ENCODE measurements around the gene MCC. TPM values are rescaled to one million over a fixed set of nuclear protein-coding genes. Genes with fewer than 3 reads are reported as not detected.

The MCC gene
- total RNA-seq, 6 donors from 2014 or later, result 12.1 to 67.1 (median 21.3) TPM

DNA sequence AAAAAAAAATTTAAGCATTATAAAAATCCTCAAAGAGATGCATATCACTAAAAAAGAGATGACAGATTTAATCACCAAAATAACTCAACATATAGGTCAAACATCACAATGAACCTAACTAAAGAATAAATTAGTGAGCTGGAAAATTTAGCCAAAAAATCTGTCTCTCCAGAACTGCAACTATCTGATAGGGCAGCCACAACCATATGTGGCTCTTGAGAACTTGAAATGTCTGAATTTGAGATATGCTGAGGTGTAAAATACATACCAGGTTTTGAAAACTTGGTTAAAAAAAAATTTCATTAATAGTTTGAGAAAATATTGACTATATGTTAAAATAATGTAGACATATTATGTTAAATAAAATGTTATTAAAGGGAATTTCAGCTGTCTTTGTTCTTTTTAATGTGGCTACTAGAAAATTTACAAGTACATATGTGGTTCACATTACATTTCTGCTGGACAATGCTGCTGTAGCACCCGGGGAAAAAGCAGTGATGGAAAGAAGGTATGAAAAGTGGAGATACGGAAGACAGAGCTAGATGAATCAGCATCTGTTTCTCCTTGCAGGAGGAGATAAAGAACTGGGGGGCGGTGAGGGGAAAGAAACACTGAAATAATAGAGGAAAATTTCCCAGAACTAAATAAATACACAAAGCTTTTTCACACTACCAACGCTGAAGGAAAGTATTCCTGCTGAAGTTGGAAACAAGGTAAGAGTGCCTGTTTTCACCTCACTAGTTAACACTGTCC is 445.6 kb downstream of the MCC start:
- ATAC-seq (ENCODE audit: low FRiP score in 2 of 2) (no peak), DNase-seq (no peak)
- Histone ChIP-seq H3K36me3 (peaks cover 0 to 11% (median 5%) of the 10 kb centered on the region in 4 donors), H3K9me3 (no peaks in the 10 kb centered on the region), H3K4me3 (no peak overlapping the region), H3K27me3 (no peaks in the 10 kb centered on the region), H3K4me1 (peaks cover 0 to 5% (median 1%) of the 10 kb centered on the region in 4 donors), H3K27ac (no peak overlapping the region)
- TF ChIP-seq POLR2AphosphoS5 (IDR thresholded peaks at IDR 0.05) (no peak), POLR2A (IDR thresholded peaks at IDR 0.05) (no peak), EP300 (IDR thresholded peaks at IDR 0.05) (no peak), CTCF (IDR thresholded peaks at IDR 0.05) (no peak)
- WGBS, 2 donors, result 78 to 82% methylated on average over 4 of the region's 4 CpGs

GRCh38 chr5:113040672-113041260 is 447.5 kb downstream of the MCC start:
- Histone ChIP-seq H3K4me3 (no peak overlapping the region), H3K27ac (no peak overlapping the region), H3K36me3 (peaks cover 0 to 13% (median 3%) of the 10 kb centered on the region in 4 donors), H3K4me1 (peaks cover 0 to 2% (median 0%) of the 10 kb centered on the region in 4 donors), H3K27me3 (no peaks in the 10 kb centered on the region), H3K9me3 (no peaks in the 10 kb centered on the region)
- 88 to 94% methylated on average over 6 of the region's 6 CpGs for WGBS, 2 donors
- ATAC-seq (ENCODE audit: low FRiP score in 2 of 2) (no peak), DNase-seq (no peak)
- no peak for TF ChIP-seq EP300 (IDR thresholded peaks at IDR 0.05)
- TF ChIP-seq POLR2AphosphoS5 (IDR thresholded peaks at IDR 0.05), result no peak
- TF ChIP-seq POLR2A (IDR thresholded peaks at IDR 0.05), result no peak
- no peak for TF ChIP-seq CTCF (IDR thresholded peaks at IDR 0.05)

DNA sequence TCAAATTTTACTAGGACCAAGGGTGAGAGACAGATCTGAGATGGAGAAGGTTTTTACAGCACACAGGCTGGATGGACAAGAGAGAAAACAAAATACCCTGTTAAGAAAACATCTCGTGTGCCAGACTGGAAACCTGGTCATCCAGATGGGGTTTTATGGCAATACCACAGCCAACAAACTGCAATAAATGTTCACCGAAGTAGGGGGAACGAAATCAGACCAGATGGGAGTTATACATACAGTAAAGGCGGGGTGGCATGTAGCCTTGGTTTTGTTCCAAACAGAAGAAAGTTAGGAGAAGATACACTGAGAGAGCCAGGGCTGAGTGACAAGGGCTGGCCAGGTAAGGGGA is 448.3 kb downstream of the MCC start:
- H3K4me1 ChIP-seq, result peaks cover 0 to 2% (median 0%) of the 10 kb centered on the region in 4 donors
- no peak overlapping the region for H3K4me3 ChIP-seq
- WGBS, 2 donors, result 91 to 94% methylated on average over 4 of the region's 4 CpGs
- no peaks in the 10 kb centered on the region for H3K27me3 ChIP-seq
- H3K9me3 ChIP-seq, result no peaks in the 10 kb centered on the region
- peaks cover 0 to 13% (median 3%) of the 10 kb centered on the region in 4 donors for H3K36me3 ChIP-seq
- DNase-seq (no peak), ATAC-seq (ENCODE audit: low FRiP score in 2 of 2) (no peak)
- no peak overlapping the region for H3K27ac ChIP-seq
- TF ChIP-seq POLR2AphosphoS5 (IDR thresholded peaks at IDR 0.05) (no peak), POLR2A (IDR thresholded peaks at IDR 0.05) (no peak), CTCF (IDR thresholded peaks at IDR 0.05) (no peak), EP300 (IDR thresholded peaks at IDR 0.05) (no peak)

- TF ChIP-seq POLR2AphosphoS5 (IDR thresholded peaks at IDR 0.05) (no peak), CTCF (IDR thresholded peaks at IDR 0.05) (no peak), EP300 (IDR thresholded peaks at IDR 0.05) (no peak), POLR2A (IDR thresholded peaks at IDR 0.05) (no peak)
- peaks cover 0 to 2% (median 0%) of the 10 kb centered on the region in 4 donors for H3K4me1 ChIP-seq
- DNase-seq (no peak), ATAC-seq (ENCODE audit: low FRiP score in 2 of 2) (no peak)
- no peak overlapping the region for H3K4me3 ChIP-seq
- H3K36me3 ChIP-seq, result peaks cover 0 to 13% (median 3%) of the 10 kb centered on the region in 4 donors
- H3K27ac ChIP-seq, result no peak overlapping the region
- WGBS, 2 donors, result 88 to 99% methylated on average over 7 to 14 of the region's 14 CpGs
- H3K27me3 ChIP-seq, result no peaks in the 10 kb centered on the region
- H3K9me3 ChIP-seq, result no peaks in the 10 kb centered on the region
These were observed 448.9 kb downstream of the MCC start for GRCh38 chr5:113039229-113039933.

All from upper lobe of left lung (tissue), 6 donors.